GM18861 (cell line): ENCODE measurements around the gene SERPINE2.
A peak's percentile ranks its signal among the peaks of the same experiment; 100 is the strongest.

ENCODE experiments used
- ATAC-seq: cut with Tn5 transposase; IDR thresholded peaks from one replicate; pipeline ENCODE4 v1.9.1; 2021; ENCODE audit not compliant: unreplicated experiment

Gene SERPINE2

GRCh38 chr2:223978451-223978850 is 60.6 kb downstream of the SERPINE2 start:
- ATAC-seq, result no peak

DNA sequence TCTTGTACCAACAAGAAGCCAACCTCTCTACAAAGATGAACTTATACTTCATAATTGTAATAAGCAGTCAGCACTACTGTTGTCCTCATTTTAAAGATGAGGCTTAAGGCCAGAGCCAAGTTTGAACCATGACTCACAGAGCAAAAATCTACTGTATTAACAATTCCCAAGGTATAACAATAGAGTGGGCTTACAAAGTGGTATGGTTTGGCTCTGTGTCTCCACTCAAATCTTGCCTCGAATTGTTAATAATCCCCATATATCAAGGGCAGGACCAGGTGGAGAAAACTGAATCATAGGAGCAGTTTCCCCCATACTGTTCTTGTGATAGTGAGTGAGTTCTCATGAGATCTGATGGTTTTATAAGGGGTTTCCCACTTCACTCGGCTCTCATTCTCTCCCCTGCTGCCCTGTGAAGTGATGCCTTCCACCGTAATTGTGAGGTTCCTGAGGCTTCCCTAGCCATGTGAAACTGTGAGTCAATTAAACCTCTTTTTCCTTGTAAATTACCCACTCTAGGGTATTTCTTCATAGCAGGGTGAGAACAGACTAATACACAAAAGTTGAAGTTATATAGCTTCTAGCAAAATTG is 62.4 kb downstream of the SERPINE2 start:
- no peak for ATAC-seq

GRCh38 chr2:223973606-223974005 is 65.5 kb downstream of the SERPINE2 start:
- no peak for ATAC-seq

GRCh38 chr2:223972656-223973102 is 66.4 kb downstream of the SERPINE2 start:
- no peak for ATAC-seq

DNA sequence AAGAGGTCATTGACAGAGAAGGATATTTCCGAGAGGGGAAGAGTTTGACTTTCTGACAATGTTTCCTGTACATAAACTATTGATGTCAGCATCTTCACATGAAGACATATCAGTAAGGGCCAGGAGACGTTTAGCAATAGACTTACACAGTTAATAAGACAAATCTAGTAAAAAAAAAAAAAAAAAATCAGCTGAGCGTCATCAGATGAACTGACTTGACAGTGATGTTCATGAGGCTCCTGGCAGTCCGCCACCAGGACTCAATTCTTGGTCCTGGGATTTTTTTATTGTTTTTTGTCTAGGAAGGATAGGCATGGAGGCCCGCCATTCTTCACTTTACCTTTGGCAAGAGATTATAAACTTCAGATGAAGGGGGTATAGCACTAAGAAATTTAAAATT is 67.4 kb downstream of the SERPINE2 start:
- no peak for ATAC-seq

DNA sequence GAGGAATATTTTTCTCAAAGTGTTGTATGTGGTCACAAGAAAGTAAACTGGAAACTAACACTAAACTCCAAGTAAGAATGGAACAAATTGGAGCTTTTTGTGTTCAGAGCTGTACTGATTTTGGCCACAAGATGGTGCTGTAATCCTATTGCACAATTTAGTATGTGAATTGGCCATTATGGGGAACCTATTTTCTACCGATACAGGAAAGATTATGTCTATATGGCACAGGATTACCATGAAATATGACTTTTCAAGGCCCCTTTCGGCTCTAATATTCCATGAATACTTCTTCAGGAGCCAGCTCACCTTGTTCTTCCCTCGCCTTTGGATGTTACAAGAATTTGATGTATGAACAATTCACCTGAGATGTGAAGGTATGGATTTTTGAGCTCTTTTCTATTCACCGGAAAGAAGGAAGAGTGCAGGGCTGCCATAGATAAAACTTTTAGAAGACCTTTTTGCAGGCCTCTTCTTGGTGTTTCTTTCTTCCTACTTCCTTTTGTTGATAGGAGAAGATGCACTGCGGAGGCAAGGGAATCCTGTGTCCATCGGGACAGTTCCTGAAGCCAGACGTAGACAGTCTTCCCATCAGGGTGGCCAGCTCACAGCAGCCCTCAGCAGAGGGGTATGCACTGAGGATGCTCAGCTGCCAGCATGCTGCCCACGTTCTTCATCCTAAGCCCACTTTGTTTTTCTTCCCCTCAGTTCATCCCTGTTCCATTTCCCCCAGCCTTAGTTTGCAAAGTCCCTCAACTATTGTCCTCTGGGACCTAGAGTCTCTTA is 68.5 kb downstream of the SERPINE2 start:
- ATAC-seq, result peak; percentile 81

DNA sequence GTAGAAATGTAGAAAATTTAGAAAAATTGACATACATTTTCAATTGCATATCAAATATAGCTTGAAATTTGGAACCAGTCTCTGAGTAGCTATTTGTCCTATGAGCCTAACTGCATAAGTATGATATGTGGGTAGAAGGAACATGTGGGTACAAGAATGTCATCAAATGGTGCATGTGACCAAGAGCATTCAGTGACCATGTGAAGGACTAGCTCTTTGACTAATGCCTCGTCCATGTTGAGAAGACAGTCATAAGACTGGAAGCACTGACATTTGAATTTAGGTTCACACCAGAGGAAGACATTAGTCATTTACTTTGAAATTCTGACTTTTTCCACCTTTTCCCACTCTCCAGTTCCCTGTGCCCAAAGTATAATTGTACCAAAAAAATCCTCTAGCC is 69.2 kb downstream of the SERPINE2 start:
- ATAC-seq, result peak; percentile 18

DNA sequence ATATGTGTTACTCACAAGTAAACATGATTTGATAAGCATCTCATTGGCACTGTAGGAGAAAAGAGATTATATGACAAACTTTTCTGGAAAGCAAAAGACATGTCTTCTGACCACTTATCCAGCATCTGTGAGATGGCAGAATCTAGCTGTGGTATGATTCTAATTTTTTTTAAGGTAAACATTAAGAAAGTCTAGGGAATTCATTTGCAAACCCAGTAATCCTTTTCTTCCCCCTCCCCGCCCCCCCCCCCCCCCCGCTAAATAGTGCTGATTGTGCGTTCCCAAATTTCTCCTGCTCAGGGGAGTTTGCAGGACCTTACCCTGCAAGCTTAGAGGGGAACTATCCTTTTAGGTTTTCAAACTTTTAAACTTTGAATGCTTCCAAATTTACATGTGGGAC is 69.8 kb downstream of the SERPINE2 start:
- ATAC-seq, result no peak

GRCh38 chr2:223967981-223968380 is 71.1 kb downstream of the SERPINE2 start:
- ATAC-seq, result no peak

DNA sequence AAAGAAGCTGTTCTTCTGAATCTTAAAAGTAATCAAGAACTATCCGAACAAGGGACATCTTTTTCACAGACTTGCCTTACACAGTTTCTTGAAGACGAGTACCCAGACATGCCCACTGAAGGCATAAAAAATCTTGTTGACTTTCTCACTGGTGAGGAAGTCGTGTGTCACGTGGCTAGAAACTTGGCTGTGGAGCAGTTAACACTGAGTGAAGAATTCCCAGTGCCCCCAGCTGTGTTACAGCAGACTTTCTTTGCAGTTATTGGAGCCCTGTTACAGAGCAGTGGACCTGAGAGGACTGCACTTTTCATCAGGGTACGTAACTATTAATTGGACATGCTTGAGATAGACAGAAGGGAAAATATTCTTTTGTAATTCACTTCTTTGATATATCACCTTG is 79.4 kb downstream of the SERPINE2 start:
- ATAC-seq, result no peak

DNA sequence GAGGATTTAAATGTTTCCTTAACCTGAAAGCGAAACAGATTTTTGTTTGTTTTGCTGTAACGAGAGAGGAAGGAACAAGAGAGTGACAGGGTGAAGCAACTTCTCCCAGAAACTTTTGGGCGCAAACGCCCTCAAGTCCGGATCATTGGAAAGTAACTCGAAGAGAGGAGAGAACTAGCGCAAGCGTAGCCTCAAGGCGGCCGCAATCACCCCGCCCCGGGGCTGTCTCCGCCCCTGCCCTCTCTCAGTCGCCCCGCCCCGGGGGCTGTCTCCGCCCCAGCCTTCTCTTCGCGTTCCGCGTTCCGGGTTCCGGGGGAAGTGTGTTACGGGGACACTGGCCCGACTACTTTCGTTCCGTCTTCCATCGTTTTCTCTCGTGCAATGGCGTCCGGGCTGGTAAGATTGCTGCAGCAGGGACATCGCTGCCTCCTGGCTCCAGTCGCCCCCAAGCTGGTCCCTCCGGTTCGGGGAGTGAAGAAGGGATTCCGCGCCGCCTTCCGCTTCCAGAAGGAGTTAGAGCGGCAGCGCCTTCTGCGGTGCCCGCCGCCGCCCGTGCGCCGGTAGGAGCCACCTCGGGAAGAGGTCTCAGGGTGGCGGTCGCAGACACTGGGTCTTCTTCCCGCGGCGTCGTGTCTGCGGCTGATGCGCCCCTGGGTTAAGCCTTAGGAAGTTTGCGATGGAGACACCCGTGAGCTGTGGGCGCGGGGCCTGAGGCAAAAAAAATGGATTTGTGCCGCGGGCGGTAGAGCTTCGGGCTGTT is 81.8 kb downstream of the SERPINE2 start, which contains the start of gene MRPL44:
Gene MRPL44, plus strand, starts transcription at position 372 of the 760 bp plus-strand sequence. Its CDS starts 10 bp downstream, at position 382.
- peak; percentile 87 for ATAC-seq

GRCh38 chr2:223956300-223956699 is 82.8 kb downstream of the SERPINE2 start:
- peak; percentile 24 for ATAC-seq

- no peak for ATAC-seq
These were observed 84.7 kb downstream of the SERPINE2 start for GRCh38 chr2:223954401-223954800.

DNA sequence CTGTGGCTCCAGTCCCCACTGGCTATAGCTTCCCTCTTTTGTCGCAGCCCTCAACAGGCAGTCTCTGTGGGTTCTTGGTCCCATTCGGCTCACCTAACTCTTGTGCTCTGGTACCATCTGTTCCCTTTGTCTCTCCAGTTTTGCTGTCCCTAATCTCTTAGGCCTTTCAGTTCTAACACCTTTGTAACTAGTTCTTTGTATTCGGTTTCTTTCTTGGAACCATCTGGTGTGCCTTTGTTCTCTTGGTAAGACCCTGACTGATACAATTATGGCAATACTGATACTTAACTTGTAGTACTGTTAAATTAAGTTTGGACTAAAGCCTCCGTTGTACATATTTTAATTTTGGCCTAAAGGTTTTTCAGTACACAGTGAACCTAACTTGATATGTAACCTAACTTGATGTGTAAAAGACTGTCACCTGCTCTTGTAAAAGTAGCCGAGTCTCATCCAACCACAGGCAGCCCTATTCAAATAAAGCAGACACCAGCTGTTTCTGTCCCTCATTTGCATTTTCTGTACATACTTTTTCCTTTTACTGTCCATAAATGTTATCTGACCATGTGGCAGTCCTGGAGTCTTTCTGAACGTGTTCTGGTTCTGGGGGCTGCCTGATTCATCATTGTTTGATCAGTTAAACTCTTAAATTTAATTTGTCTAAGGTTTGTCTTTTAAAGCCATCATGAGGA is 86.7 kb downstream of the SERPINE2 start:
- ATAC-seq, result peak; percentile 43

DNA sequence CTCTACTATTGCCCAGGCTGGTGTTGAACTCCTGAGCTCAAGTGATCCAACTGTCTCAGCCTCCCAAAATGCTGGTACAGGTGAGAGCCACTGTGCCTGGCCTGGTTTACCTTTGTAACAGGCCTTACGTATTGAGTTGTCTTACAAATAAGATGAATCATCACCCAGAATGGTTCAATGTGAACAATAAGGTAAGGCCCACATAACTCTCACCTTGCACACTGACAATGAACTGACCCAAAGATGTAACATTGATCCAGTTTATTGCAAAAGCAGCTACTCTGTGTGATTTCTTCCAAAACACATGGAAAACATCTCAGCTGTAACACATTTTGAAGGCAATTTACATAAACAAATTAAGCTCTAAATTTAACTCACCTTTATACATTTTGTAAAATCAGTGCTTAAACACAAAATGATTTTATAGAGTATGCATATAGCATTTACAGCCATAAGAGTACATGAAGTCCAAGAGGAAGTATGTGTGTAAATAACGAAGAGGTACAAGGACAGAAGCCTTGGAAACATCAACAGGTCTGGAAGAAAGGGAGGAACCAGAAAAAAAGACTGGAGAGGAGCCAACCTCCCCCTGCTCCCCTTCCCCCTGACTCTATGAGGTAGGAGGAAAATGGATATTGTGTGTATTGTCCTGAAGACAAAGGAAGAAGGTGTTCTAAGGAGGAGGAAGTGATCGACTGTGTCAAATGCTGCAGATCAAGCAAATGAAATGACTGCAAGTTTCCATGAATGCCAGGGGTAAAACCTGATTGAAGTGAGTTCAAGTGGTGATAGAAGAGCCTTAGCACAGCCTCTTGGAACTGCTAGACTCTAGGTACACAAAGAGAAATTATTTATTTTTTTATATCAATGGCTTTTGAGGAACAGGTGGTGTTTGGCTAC is 88.4 kb downstream of the SERPINE2 start:
- no peak for ATAC-seq

- ATAC-seq, result no peak
These were observed 89.7 kb downstream of the SERPINE2 start for GRCh38 chr2:223949241-223949840.

- ATAC-seq, result no peak
These were observed 91.3 kb downstream of the SERPINE2 start for GRCh38 chr2:223947711-223948205.

- ATAC-seq, result no peak
These were observed 93.3 kb downstream of the SERPINE2 start for GRCh38 chr2:223945755-223946154.

GRCh38 chr2:223944703-223945531 is 94.2 kb downstream of the SERPINE2 start, which contains the start of gene WDFY1:
Gene WDFY1 (minus strand): TSS chr2:223945335. CDS start chr2:223945284, 51 bp downstream.
- peak; percentile 75 for ATAC-seq
